HG02973 (cell line): Measurements from ENCODE around the gene ZNF462.
"Not testable (repeated sequence)": the region's sequence is repeated elsewhere in the genome, so short reads cannot be mapped to it uniquely, and the experiment has no call there.

Experiments used
- ATAC-seq: cut with Tn5 transposase; IDR thresholded peaks from one replicate; pipeline ENCODE4 v1.9.1; 2021; ENCODE audit warnings: moderate library complexity; ENCODE audit not compliant: unreplicated experiment

The ZNF462 gene

DNA sequence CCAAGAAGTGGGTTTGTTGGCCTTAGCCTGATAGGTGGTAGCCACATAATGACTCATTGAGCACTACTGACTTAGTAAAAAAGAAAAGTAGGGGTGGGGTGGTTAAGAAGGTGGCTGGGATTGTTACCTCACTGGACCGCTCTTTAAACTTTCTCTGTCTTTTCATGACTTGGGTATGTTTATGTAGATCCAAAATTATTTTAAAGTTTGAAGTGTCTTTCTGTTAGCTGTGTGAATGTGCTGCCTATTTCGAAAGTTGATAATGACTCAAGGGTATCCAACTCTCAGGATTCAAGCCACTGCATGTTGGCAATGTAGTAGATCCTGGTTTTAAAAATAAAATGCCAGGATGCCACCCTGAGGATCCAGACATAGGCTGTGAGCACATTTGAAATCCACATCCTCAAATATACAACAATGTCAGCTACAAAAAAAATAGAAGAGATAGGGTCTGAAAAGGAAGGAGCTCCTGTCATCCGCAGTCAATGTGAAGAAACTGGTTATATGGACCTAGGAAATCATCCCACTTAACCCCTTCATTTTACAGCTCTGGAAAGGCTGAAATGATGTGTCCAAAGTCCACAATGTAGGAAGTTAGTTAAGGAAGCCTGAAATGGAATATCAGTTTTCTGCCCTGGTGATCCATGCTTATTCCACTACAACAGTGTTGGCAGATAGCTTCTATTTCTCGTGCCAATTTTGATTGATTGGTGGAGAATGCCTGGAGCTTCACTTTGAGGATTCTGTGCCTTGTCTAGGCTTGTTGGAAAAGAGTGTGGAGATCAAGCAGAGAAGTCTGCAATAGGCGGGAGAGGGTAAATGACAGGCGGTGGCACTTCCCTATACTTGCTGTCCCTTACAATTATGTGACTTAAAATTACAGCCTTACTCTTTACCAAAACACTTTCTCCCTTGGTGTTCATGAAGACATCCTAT lies 23.4 kb downstream of the ZNF462 start:
- no peak for ATAC-seq

DNA sequence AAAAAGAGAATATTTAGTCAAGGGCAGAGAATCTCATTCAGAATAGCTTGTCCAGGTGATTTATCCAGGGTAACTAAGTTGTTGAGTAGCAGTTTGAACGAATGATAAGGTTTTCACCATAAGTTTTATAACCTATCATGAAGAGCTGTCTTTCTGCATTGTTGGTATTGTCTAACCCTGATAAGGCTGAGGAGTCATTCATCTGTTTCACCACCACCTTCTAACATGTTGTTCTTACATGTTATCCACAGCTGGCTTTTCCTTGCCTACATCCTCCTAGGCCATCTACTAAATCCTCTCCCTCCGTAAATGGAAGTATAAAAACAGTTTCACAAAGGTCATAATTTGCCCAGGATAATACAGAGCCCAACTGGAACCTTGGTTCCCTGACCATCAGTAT lies 24.1 kb downstream of the ZNF462 start:
- no peak for ATAC-seq

DNA sequence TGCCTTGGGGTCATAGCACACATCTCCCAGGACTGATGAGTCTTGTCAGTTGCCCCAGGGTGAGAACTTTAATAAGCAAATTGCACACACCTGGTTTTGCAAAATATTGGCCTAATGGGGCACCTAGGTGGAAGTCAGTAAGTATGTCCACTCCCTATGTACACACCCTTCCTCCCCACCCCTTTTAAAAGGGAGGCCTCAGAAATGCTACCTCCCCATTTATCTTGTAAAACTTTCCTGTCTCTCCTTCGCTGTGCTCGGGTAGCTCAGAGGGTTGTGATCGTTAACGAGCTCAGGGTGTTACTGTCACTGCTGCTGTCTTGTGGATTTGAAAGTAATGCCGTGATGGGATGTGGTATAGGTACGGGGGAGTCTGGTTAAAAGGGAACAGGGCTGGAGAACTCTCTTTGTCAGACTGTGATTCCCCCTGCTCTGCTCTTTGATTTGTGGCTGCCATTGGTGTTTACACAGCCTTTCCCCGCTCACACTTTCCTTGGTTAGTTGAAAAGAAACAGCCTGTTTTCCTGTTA lies 26.2 kb downstream of the ZNF462 start:
- no peak for ATAC-seq

DNA sequence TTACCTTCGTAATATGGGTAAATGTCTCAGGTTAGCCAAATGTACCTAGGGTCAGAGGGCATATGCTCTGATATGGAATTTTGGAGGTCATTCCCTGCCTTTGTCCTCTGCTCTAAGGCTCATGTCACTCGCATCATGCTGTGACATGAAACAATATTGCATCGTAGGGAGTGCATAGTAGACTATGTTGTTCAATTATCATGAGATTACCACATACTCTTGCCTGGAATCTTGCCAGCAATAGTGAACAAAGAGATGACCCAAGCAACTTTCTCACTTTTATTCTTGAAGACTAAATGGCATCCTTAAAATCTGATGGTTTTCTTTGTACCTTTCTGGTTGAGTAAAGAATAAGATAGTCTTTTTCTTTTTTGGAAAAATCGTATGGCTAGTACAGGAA lies 27.6 kb downstream of the ZNF462 start:
- ATAC-seq, result no peak

DNA sequence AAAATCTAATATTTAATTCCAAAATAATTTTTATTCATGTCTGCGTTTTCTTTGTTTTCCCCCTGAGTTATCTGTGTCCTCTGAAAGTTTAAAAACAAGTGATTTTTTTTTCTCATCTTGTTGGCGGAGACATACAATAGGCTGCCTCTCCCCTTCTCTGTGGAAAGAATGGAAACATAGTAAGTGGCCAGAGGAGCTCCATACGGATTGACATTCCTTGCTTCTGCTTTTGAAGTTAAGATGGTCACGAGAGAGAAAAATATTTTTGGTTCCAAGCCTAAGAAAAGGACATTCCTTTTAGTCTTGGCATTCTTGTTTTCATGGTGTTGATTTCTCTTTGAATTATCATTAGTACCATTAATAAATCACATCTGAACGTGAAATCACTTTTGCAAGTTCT lies 28.3 kb downstream of the ZNF462 start:
- no peak for ATAC-seq

DNA sequence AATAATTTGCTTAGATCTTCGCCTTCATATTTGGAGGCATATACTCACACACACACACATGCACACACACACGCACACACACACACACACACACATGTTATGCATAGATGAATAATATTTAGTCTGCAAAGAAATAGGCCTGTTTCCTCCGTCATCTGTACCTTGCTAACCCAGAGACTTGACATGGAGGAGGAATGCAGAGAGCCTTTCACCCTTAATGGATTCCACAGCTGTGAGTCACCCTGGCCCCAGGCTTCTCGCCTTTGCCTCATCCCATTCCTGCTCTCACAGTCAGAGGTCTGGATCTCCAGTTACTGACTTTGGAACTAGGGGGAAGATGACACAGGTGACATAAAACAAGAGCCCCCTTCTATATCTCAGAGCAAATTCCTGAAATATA lies 29.7 kb downstream of the ZNF462 start:
- ATAC-seq, result no peak

DNA sequence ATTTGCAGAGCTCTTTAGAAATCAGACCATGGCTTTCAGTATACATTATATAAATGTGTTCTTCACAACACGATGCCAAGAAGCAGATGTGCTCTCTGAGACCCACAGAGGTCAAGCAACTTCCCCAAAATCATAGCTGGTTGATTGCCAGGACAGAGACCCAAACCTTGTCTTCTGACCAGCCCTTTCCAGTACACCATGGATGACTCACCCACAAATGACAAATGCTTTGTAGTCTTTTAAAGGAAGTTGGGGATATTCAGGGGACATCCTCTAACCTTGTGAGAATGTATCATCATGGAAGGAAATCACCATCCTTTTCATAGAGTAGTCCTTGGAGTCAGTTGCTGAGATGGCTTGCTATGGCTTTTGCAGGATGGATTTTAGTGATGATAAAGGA lies 30.1 kb downstream of the ZNF462 start:
- ATAC-seq, result no peak

DNA sequence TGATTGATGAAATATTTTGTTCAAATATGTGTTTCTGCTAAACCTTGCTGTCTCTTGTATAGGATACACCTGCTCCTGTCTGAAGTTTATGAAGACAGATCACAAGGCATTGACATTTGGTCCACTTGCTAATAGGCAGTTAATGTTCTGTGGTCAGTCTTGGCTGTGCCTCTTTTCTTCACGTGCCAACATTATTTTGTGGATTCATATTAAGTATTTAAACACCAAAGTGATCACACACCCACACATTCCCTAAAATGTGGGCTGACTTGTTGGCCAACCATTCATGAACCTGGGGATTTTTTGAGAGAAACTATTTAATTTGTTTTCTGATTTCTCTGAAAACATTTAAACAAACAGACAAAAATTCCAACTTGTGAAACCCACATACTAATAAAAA lies 33.7 kb downstream of the ZNF462 start:
- ATAC-seq, result no peak

DNA sequence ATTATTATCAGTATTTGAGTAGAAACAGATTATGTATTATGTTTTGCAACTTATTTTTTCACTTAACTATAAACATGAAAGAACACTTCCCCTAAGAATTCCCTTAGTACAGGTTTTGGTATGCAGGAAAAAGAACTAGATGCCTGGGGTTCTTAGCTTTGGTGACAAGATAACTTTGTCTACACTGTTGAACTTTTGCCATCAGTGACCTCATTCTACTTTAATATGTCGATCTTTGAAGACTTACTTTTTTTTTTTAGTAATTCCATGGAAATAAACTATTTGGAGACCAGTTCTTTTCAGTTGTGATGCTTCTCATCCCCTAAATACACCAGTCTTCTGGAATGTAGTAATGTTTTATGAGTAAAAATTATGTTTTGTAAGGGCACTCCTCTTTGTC lies 34.3 kb downstream of the ZNF462 start:
- no peak for ATAC-seq

DNA sequence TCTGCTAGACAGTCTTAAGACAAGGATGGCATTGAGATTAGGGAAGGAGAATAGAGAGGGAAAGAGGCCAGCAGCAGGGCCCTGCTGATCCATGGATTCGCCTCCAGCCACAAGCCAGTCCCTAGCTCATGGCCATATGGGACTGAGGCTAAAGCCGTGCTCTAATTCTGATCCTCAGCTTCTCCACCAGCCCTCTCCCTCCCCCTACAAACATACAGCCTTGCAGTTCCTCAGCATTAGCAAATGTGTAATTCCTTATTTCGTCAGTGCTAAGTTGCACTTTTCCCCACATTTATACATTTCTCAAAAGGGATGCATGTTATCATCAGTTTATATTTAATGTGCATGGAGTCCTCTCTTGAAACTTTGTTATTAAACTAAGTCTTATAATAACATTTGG lies 34.8 kb downstream of the ZNF462 start:
- ATAC-seq, result no peak

DNA sequence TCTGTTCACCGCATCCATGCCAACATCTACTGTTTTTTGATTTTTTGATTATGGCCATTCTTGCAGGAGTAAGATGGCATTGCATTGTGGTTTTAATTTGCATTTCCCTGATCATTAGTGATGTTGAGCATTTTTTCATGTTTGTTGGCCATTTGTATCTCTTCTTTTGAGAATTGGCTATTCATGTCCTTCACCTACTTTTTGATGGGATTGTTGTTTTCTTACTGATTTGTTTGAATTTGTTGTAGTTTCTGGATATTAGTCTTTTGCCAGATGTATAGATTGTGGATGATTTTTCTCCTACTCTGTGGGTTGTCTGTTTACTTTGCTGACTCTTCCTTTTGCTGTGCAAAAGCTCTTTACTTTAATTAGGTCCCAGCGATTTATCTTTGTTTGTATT lies 37.6 kb downstream of the ZNF462 start:
- ATAC-seq, result not testable (repeated sequence)

DNA sequence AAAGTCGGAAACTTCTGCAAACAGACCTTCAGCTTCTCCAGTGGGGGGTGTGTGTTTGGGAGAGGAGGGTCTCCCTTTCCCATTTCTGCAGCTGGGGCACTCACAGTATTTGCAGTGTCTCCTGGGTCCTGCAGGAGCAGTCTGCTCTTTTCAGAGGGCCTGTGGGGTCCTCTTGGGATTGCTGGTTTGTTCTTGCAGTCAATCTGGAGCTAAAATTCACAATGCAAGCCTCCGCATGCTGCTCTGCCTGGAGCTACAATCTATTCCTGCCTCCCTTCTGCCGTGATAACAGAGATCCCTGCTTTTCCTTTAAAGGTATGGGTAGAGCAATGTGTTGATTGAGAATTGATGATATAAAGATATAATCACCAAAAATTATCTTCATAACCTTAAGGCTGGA lies 43.2 kb downstream of the ZNF462 start:
- no peak for ATAC-seq

DNA sequence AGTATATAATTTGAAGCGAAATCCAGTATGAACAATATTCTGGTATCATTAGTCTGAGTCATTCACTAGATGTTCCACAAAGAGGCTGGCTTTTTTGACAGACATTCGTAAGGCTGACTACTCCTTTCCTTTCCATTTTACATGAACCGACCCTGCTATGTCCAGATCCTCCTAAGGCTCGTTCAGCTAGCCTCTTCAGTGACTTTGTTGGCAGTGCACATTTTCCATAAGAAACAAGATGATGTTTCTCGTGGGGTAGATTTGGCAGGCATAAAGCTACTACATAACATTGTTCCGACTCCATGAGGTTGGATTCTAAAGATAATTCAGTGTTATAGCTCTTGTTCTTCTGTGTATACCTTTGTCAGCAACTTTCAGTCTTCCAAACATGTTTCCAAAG lies 49.0 kb downstream of the ZNF462 start:
- no peak for ATAC-seq

DNA sequence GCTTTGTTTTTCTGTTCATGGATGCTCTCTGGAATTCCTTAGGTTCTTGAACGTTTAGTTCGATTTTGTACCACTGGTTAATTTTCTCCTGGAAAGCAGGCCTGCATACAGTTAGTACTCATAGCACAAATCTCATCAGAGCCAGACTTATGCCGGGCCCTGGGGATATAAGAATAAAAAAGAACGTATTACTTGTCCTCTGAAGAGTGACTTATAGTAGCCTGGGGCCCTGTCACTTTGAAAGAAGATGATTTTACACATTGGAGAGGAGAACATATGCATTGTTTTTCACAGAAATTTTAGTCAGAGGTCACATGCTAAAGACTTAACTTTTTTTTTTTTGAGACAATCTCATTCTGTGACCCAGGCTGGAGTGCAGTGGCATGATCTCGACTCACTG lies 50.3 kb downstream of the ZNF462 start:
- ATAC-seq, result no peak

DNA sequence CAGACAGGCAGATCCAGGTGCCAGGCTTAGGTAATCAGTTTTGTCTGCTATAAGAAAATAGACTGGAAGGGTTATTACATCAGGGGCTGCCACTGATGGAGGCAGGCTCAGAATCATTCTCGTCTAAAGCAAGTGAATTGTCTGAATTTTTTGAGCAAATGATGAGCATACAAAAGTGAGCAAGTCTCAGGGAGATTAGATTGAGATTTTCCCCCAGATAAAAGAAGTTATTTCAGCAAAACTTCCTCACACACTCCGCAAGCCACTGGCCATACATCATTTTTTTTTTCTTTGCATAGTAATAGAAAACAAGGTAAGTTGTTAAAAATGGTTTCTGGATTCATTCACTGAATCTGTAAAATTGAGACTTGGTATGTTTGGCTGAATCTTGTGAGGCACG lies 52.9 kb downstream of the ZNF462 start:
- no peak for ATAC-seq

DNA sequence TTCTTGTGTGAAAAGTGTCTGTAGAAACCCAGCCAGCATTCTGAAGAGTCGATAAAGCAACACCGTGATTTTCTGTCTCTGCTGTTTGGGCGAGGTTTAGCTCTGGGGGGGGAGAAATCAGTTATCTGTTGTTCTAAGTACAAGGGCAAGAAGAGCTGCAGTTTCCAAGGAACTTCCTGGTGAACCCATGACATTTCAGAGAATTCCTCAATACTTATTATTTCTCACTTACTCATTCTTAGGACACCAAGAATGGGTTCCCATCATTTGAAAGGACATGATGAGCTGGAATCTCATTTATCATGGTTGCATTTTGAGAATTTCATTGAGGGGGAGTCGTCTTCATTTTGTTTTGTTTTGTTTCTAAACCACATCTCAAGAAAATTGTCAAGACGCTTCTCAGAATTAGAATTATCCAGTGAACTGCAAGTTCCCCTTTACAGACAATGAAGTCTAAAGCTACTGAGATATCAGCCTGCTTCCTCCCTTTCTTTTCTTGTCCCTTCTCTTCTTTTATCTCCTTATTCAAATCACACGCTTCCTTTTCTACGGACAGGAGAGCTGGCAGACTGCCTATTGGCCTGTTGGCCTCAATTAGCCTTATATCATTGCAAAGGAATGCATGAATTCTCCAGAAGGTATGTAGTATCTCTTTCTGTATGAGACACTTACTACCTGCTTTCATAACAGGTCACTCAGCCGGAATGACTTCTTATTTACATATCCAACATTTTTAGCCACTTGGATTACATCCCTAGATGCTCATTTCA lies 53.7 kb downstream of the ZNF462 start:
- ATAC-seq, result no peak

DNA sequence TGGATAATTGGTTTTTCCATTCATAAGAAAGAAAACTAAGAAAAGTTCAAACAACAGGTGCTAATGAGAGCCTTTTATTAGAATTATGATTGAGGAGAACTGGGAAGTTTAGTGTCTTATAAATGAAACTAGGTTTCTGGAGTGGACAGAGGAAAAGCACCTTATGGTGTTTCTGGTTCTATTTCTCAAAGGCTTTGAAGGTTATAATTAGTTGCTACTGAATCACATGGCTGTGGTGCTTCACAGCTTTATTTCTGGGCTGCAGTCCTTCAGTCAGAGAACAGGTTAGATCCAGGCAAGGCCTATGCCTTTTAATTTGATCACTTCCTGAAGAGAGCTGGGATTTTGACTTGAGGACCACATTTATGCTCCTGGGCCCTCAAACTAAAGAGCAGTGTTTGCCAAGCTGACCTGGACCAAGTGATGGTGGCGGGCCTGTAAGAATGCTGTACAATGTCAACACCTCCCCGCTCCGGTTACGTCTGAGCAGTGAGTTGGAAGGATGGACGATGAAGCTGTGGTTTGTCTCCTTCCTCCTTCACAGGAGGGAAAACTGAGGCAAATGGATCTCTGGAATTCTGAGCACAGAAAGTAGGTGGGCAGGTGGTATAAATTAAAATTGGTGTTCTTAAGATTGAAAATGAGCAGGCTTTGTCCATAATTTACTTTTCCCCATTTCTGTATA lies 56.0 kb downstream of the ZNF462 start:
- no peak for ATAC-seq

DNA sequence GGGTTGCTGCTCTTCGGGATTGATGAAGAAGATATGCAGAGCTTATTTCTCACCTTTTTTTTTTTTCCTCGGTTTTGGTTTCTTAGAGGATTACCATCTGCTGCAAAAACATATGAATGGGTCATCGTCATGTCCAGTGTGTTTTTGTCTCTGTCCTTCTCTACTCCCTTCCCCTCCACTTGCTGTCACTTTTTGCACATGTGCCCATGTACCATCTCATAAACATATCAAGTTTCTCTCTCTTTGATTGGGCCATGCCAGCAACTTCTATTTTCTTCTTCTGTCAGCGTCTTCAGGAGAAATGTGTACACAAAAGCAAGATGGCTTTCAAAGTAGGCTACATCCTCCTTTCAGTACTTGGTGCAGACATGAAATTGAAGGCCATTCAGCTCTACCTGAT lies 57.1 kb downstream of the ZNF462 start:
- no peak for ATAC-seq

DNA sequence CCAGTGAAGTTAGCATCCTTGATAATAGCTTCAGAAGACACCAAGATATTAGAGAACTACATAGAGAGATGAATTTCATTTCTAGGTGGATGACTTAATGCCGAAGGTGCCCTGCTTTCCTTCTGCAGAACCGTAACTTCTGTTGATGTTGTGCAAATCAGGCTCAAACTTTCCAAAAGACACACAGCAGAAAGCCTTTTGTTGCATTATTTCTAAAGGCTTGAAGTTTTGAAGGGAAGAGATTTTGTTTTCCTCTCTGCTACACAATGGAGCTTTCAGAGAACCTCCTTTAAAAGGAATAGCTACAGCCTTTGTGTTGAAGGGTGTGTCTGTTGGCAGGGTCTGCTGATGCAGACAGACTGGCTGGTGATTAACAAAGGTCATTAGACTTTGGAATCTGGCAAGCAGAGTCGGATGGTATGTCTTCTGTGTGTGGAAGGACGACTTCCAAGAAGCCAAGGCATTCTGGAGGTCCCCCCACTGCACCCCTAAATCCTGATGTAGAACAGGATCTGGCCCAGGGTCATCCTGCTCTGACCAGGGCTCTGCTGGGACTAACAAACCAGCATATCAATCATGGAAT lies 57.8 kb downstream of the ZNF462 start:
- ATAC-seq, result no peak

DNA sequence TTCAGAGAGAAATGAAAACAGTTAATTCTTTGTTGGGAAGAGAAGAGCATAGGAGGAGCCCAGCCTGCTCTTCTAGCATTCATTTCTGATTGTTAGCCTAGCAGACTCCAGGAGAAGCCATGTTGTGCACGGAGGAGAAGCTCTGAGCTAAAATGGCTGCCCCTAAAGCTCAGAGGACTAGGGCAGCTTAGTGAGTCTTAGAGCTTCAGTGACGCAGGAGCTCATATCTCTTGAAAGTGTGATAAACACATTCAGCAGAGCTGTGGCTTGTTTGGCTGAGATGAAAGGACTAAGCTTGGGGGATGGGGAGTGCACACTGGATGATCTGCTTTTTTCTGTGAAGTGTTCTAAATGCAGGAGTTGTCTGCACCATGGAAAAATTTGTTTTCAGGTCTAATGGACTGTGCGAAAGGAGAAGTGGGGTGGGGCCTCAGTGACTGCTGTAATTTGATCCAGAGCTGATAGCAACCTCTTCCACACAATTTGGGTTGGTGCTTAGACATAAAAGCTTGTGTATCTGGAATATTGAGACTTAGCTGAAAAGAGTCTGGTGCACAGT lies 58.5 kb downstream of the ZNF462 start:
- no peak for ATAC-seq

DNA sequence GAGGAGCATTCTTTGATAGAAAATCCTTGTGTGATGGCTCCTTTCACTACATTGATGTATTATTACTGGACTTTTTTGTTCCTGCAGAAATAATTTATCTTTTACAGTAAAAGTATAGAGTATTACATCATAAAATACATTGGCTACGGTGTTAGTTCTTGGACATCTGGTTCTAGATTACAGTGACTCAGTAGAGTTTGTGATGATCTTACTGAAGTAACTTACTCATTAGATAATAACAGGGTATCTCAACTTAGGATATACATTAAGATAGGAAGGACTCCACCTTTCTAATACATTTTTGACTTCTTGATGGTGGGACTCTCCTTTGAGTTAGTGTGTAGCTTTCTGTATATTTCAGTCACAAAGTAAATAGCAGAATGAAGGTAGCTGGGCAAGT lies 59.1 kb downstream of the ZNF462 start:
- ATAC-seq, result no peak
